ENCODE data around the gene PSMD9.
"Not testable (repeated sequence)": the region's sequence is repeated elsewhere in the genome, so short reads cannot be mapped to it uniquely, and the experiment has no call there.

Gene PSMD9, protein sequence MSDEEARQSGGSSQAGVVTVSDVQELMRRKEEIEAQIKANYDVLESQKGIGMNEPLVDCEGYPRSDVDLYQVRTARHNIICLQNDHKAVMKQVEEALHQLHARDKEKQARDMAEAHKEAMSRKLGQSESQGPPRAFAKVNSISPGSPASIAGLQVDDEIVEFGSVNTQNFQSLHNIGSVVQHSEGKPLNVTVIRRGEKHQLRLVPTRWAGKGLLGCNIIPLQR

DNA sequence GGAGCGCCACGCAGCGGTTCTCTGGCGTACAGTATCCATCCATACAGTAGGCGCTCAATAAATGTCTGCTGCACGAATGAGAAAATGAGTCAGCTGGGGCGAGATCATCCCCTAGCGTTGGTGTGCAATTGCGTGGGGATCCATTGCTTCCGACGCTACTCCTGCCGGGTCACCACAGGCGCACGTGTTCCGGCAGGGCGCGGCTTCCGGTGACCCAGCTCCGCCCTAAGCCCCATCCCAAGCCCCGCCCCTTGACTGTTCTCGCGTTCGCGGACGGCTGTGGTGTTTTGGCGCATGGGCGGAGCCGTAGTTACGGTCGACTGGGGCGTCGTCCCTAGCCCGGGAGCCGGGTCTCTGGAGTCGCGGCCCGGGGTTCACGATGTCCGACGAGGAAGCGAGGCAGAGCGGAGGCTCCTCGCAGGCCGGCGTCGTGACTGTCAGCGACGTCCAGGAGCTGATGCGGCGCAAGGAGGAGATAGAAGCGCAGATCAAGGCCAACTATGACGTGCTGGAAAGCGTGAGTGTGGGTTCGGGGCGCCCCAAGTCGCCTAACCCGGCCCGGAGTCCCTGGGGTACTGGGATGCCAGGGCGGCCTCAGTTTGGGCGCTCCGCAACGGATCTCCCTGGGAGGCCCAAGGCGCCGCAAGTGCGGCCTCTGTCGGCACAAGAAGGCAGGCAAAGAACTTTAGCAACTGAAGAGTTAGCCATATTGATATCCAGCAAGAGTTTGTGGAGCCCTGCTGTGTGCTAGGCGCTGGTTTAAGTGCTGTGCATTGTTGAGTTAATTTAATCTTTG lies at the start of gene PSMD9:
PSMD9 (plus strand) TSS at position 313 of the 796 bp plus-strand sequence; CDS start at position 380, 67 bp downstream.
- DNase-seq (ENCODE audit: low spot score): peak; percentile 97

DNA sequence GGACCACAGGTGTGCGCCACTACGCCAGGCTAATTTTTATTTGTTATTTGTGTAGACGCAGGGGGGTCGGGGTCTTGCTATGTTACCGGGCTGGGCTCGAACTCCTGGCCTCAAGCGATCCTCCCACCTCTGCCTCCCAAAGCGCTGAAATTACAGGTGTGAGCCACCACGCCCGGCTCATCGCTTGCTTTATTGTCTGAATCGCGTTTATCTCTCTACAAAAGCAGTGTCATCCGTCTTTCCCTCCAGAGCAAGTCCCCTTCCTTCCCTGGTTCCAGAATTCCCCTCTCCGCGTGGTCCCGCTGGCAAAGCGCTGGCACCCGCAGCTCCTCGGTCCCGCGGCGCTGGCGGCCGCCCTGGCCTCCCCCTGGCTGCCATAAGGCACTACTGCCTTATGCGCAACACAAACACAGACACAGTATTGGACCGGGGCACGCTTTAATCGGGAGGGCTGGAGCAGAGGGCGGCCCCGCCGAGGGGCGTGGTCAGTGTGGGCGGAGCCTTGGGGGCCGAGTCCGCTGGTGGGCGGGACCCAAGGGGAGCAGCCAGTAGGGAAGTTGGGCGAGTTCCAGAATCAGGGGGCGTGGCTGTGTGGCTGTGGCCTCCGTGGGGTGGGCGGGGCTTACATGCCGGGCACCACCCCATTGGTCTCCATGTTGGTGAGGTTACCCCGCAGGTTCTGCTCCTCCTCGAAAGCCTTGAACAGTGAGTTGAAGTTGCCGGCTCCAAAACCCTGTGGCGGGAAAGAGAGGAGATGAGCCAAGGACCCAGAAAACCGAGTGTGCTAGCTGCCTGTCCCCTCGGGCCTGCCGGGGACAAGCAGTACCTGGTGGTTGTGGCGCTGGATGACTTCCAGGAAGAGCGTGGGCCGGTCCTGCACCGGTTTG lies 49.2 kb upstream of the PSMD9 start:
- DNase-seq (ENCODE audit: low spot score): peak; percentile 96

- no peak for DNase-seq (ENCODE audit: low spot score)
These were observed 48.4 kb upstream of the PSMD9 start for GRCh38 chr12:121839993-121840761.

DNA sequence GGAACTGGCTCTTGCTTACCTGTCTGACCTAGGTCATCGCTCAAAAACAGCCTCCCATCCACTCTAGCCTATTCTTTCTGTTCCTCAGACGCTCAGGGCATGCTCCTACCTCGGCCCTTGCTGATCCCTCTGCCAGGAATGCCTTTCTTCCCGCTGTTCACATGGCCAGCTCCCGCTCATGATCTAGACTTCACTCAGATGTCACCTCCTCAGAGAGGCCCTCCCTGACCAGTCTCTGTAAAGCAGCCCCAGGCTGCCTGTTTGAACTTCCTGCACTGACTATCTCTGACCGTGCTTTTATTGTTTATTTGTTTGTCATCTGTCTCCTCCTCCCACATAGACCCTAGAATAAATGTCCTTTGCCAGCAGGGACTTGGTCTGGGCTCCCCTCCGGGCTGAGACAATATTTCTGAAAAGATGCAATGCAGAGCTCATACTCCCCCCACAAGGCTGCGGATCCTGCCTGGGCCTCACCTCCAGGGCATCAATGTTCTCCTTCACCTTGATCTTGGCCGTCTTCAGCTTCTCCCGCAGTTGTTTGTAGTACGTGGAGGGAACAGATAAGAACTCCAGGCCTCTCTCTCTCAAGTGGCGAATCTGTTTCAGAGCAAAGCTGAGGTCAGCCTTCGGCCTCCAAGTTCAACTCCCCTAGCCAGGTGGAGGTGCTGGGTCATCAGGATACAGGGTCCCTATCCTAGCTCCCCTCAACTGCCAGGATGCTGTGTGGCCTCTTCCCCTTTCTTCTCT lies 45.2 kb upstream of the PSMD9 start:
- DNase-seq (ENCODE audit: low spot score): no peak

DNA sequence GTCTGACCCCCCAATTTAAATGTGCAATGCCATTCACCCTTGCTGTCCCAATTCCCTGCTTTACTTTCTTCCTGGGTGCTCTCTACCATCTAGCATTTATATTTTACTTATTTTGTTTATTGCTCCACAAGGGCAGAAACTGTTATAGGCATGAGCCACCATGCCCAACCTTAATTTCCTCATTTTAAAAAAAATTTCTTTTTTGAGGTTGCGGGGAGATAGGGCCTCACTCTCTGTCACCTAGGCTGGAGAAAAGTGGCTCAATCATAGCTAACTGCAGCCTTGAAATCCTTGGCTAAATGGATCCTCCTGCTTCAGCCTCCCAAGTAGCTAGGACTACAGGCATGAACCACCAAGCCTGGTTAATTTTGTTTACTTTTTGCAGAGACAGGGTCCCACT lies 42.9 kb upstream of the PSMD9 start:
- DNase-seq (ENCODE audit: low spot score): no peak

GRCh38 chr12:121849211-121849610 lies 39.4 kb upstream of the PSMD9 start:
- DNase-seq (ENCODE audit: low spot score): no peak

DNA sequence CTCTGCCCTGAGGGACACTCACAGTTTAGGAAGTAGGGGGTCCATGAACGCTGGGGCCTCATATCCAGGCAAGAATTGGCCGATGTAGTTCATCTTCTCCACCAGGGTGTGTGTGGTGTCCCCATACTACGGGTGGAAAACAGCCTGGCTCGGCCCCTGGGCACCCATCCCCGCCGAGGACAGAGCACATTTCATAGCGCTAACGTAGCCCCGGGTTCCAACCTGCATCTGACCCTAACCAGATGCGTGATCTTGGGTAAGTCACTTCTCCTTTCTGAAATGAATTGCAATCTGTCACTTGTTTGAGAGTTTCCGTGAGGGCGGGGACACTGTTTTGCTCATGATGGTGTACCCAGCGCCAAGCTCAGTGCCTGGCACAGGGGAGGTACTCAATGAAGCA lies 38.9 kb upstream of the PSMD9 start:
- DNase-seq (ENCODE audit: low spot score): no peak

- not testable (repeated sequence) for DNase-seq (ENCODE audit: low spot score)
These were observed 36.2 kb upstream of the PSMD9 start for GRCh38 chr12:121852392-121852791.

DNA sequence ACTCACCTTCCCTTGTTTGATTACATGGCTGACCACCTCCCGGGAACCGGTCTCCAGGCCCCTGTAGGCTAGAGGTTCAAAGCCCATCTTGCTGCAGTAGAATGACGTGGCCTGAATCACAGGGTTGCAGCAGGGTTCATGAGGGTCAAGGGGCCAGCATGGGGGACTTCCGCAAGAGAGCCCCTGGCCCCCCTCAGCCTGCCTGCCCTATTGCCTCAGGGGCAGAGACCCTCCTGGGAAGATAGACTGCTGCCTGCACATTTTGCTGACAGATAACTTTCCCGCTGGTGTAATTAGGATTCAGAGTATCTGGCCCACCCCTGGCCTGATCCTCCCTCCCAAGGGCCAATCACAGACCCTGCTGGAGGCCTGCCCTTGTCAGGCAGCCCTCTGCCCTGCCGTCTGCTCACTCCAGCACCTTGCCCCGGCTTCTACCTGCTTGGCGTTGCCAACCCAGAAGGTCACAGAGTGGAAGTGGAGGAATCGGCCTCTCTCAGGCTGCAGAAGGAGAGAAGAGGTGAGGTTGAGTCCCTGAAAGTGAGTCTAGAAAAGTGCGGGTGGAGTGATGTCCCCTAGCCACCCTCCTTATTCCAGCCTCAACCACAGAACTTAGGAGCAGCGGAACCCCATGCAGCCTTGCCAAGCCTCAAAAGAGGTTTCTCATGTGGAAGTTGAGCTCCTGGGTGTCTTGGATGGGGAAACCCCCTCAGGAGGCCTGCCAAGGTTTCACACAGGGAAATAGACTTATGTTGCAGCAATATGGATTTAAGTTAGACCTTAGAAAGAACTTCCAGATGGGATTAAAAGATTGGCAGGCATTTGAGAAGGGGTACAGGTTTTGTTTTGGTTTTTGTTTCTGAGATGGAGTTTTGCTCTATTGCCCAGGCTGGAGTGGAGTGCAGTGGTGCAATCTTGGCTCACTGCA lies 31.0 kb upstream of the PSMD9 start:
- no peak for DNase-seq (ENCODE audit: low spot score)

DNA sequence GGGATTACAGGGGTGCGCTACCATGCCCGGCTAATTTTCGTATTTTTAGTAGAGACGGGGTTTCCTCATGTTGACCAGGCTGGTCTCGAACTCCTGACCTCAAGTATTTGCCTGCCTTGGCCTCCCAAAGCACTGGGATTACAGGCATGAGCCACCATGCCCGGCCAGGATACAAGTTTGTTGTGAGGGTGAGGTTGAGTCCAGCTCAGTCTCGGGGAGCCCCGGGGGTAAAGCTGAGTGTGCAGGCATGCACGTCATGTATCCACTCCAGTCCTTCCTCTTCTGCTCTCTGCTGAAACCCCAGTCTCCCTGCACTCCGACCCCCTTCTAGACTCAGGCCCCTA lies 30.3 kb upstream of the PSMD9 start:
- no peak for DNase-seq (ENCODE audit: low spot score)

DNA sequence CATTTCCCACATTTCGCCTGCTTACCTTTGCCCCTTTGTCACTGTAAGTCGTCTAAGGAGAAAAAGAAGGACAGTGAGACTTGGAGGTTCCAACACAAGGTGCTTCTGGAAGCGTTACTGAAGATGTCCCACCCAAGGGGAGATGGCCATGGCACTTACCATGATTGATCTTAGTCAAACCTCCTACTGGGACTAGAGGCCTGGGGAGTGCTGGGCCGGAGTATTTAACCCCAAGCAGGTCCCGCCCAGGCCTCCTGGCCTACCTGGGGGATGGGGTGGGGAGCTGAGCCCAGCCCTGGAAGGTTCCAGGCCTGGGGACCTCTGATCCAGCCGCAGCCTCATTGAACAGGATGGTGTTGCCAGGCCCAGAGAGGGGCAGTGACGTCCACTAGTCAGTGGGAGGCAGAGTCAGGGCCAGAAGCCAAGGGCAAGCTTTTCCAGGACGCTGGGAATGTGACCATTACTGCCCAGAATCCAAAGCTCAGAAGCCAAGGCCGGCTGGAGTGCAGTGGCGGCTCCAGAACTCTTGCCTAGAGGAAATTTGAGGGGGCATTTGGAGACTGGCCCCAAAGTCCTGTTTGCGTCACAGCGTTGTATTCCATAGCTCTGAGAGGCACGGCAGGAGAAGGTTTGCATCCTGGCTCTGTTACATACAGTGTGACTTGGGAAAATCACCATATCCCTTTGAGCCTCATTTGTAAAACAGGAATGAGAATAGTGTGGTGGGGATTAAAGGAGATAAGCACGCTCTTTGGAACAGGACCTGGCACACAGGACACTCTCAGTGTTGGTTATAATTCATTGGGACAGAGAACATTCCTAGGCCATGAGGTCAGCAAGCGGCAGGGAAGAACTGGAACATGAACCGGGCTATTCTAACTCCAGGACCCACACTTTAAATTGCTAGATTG lies 29.7 kb upstream of the PSMD9 start, which contains the start of gene HPD:
HPD (minus strand) TSS at position 198 of the 911 bp plus-strand sequence; CDS start at position 162, 36 bp downstream.
- peak; percentile 28 for DNase-seq (ENCODE audit: low spot score)

DNA sequence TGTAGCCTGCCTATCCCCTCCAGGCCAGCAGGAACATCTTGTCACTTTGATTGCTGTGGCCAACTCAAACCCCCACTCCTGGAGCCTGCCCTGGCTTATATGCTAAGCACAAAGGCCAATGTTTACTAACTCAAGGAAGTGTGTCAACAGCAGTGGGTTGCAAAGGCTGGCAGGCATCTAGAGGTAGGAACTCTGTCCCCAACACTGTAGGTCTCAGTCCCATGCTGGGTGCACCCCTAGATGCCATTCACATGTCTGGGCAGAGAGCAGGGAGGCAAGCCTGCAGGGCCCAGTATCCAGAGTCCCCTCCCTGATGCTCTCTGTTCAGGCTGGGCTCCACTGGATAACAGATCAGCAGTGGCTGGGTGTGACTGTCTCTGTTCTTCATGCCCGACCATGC lies 28.3 kb upstream of the PSMD9 start:
- no peak for DNase-seq (ENCODE audit: low spot score)

DNA sequence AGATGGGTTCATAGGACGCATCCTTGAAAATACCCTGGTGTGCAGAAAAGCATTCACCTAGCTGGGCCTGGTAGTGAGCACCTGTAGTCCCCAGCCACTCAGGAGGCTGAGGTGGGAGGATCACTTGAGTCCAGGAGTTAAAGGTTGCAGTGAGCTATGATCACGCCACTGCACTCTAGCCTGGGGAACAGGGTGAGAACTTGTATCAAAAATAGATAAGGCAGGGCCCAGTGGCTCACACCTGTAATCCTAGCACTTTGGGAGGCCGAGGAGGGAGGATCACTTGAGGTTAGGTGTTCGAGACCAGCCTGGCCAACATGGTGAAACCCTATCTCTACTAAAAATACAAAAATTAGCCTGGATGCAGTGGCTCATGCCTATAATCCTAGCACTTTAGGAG lies 27.9 kb upstream of the PSMD9 start:
- not testable (repeated sequence) for DNase-seq (ENCODE audit: low spot score)

DNA sequence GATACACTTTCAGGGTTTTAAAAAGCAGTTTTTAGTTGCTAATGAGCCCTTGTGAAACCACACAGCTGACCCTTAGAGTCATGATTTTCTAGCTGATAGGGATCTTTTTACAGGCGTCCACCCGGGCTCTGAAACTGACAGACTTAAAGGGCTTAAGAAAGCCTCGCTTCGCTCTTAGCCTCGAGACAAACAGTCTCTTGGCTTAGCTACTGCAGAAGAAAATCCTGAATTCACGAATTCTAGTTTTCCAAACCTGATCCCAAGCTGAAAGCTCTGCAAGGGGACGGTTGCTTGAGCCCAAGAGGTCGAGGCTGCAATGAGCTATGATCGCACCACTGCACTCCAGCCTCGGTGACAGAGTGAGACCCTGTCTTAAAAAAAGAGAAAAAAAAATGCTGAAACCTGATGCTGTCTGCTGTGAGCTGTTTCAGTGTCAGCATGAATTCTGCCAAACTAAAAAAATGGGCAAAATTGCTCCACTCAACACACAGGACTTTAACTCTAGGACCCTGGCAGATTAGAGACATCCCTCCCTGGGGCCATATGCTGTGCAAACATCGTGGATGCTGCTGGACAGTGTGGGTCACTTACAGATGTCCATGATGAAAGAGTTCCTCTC lies 26.8 kb upstream of the PSMD9 start:
- peak; percentile 66 for DNase-seq (ENCODE audit: low spot score)

DNA sequence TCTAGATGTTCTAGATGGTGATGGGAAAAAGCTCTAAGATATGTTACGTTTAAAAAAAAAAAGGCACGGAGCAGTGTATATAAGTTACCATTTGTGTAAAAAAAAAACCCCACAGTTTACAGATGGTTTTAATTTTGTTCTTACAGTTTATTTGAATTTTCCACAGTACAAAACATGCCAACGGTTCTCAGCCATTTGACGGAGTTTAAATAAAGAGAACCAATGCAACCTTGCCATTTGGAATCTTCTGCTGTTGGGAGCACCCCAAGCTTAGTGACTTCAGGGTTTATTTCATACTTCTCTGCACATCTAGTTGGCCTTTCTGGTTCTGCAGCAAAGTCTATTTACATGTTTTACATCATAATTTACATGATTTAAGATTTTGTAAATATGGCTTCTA lies 22.3 kb upstream of the PSMD9 start:
- no peak for DNase-seq (ENCODE audit: low spot score)

DNA sequence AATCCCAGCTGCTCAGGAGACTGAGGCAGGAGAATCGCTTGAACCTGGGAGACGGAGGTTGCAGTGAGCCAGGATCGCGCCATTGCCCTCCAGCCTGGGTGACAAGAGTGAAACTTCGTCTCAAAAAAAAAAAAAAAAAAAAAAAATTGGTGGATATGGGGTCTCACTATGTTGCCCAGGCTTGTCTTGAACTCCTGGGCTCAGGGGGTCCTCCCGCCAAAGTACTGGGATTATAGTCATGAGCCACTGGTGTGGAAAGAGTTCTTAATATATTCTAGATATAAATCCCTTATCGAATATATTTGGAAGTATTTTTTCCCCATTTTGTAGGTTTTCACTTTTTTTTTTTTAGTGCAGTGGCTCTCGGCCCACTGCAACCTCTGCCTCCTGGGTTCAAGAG lies 19.4 kb upstream of the PSMD9 start:
- not testable (repeated sequence) for DNase-seq (ENCODE audit: low spot score)

- no peak for DNase-seq (ENCODE audit: low spot score)
These were observed 17.1 kb upstream of the PSMD9 start for GRCh38 chr12:121871467-121871866.

- peak; percentile 93 for DNase-seq (ENCODE audit: low spot score)
These were observed 15.9 kb upstream of the PSMD9 start for GRCh38 chr12:121872546-121873215.

All from cerebellar cortex (tissue), 1 donor.